Measurements from ENCODE around the gene GSTO1. TPM values are rescaled to one million over a fixed set of nuclear protein-coding genes. Genes with fewer than 3 reads are reported as not detected.
A peak's percentile ranks its signal among the peaks of the same experiment; 100 is the strongest.

Gene GSTO1
- 189 TPM for total RNA-seq
- long read RNA-seq, transcript GSTO1-204 (5 exons, 829 nt), result minor isoform, 21 of 122 reads
- long read RNA-seq, transcript GSTO1-202 (6 exons, 972 nt), result major isoform, 94 of 122 reads
- long read RNA-seq, partial matches to known transcripts, result 2 of 122 reads
- long read RNA-seq, other reads (novel, unspliced or antisense), result 4 of 122 reads

DNA sequence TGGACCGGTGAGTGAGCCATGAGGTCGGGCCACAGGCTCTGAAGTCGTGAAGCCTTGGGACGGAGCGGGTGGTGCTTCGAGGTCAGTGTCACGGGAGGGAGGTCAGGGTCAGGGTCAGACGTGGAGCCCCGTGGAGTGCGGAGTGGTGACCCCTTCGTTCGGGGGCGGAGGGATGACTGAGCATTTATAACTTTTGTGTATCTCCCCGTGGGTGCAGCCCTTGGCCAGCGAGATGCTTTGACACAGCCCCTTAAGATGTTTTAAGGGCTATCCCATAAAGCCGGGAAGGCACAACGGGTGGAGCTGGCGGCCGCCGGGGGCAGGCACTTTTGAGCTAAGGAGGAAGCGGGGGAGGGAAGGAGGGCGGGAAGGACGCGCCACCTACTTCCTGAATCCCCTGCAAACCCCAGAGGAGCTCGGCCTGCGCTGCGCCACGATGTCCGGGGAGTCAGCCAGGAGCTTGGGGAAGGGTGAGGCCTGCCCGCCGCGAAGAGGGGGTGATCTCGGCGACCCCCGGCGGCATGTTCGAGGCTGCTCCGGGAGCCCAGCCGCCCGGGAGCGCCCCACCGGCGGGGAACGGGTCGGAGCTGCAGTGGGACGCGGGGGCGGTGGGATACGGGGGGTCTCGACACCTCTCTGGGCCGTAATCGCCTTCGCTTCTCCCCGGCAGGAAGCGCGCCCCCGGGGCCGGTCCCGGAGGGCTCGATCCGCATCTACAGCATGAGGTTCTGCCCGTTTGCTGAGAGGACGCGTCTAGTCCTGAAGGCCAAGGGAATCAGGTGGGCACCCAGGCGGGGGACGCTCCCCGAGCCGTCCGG is at the start of gene GSTO1:
TSS of gene GSTO1 (plus strand) at position 400 of the 818 bp plus-strand sequence. CDS start at position 437, 37 bp downstream.
- intact Hi-C loops (cut with micrococcal nuclease), result no loop called here
- peak; percentile 87 for DNase-seq
- Histone ChIP-seq H3K27ac (replicated peaks) (peak within 1 kb of the TSS; percentile 100), H3K36me3 (peaks cover 25% of the 10 kb centered on the region), H3K4me1 (peaks cover 60% of the 10 kb centered on the region), H3K4me3 (peak within 1 kb of the TSS; percentile 99), H3K9me3 (replicated peaks) (no peaks in the 10 kb centered on the region), H3K27me3 (ENCODE audit: low read depth) (no peaks in the 10 kb centered on the region)
- TF ChIP-seq, protein P1, sequence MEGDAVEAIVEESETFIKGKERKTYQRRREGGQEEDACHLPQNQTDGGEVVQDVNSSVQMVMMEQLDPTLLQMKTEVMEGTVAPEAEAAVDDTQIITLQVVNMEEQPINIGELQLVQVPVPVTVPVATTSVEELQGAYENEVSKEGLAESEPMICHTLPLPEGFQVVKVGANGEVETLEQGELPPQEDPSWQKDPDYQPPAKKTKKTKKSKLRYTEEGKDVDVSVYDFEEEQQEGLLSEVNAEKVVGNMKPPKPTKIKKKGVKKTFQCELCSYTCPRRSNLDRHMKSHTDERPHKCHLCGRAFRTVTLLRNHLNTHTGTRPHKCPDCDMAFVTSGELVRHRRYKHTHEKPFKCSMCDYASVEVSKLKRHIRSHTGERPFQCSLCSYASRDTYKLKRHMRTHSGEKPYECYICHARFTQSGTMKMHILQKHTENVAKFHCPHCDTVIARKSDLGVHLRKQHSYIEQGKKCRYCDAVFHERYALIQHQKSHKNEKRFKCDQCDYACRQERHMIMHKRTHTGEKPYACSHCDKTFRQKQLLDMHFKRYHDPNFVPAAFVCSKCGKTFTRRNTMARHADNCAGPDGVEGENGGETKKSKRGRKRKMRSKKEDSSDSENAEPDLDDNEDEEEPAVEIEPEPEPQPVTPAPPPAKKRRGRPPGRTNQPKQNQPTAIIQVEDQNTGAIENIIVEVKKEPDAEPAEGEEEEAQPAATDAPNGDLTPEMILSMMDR (IDR thresholded peaks at IDR 0.05; ENCODE audit: borderline replicate concordance), result peak; percentile 30

DNA sequence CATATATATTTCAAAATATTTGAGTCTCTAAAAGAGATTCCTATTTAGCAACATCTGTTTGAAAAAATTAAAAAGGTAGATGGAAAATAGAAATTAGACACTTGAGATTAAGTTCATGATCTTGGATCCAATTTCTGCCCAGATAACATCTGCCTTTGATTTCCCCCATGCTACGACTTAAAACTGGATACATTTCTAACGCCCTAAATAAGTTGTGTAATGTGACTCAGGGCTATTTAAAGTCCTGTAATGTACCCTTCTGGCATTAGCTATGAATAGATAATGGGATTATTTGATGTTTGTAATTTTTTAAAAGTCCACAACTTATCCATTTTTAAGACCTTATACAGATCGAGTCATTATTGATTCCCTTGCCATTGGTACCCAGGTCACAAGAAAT is 46.0 kb upstream of the GSTO1 start:
- Histone ChIP-seq H3K9me3 (replicated peaks) (no peaks in the 10 kb centered on the region), H3K4me1 (no peaks in the 10 kb centered on the region), H3K27ac (replicated peaks) (no peak overlapping the region), H3K36me3 (no peaks in the 10 kb centered on the region), H3K27me3 (ENCODE audit: low read depth) (no peaks in the 10 kb centered on the region), H3K4me3 (no peak overlapping the region)
- TF ChIP-seq, protein P1 (IDR thresholded peaks at IDR 0.05; ENCODE audit: borderline replicate concordance), result no peak
- intact Hi-C loops (cut with micrococcal nuclease), result loop anchor here (2.0 to 10.0 kb wide), 2 partner anchors 154 to 322 kb away; no protein-coding TSS in a partner anchor
- no peak for DNase-seq

DNA sequence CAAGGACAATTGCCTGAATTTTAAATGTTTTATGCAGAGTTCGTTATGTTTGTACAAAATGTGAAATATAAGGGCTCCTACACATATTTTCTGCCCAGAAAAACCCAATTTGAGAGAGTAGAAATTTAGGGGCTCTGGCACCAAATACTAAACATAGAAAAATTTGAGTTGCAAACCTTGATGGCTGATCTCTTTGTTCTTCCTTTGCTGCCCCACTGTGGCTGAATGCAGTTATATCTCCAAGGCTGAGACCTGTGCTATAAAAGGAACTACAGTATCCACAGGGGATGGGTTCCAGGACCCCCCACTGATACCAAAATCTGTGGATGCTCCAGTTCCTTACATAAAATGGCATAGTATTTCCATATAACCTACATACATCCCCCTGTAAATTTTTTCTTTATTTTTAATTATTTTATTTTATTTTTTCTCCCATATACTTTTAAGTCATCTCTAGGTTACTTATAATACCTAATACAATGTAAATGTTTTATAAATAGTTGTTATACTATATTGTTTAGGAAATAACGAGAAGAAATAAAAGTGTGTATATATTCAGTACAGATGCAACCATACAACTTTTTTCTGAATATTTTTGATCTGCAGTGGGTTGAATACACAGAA is 45.0 kb upstream of the GSTO1 start:
- no peaks in the 10 kb centered on the region for H3K4me1 ChIP-seq

DNA sequence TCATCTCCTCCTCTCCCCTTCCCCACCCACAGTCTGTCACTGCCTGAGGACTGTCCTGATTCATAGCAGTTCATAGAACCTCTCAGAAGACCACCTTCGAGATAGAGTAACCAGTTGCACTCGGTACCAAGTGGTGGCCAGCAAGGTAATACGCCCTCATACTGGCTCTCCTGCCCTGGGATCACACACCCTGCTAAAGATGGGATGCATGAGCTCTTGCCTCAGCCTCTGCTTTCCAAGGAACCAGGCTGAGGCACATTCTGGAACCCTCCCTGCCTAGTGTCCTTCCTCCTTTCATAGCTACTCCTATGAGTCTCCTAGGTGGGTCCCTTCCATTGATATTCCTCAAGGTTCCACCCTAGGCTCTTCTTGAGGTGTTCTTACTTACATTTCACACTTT is 38.1 kb upstream of the GSTO1 start:
- Histone ChIP-seq H3K27me3 (ENCODE audit: low read depth) (peaks cover 16% of the 10 kb centered on the region), H3K4me3 (no peak overlapping the region), H3K27ac (replicated peaks) (no peak overlapping the region), H3K9me3 (replicated peaks) (no peaks in the 10 kb centered on the region), H3K4me1 (no peaks in the 10 kb centered on the region), H3K36me3 (no peaks in the 10 kb centered on the region)
- no peak for DNase-seq
- intact Hi-C loops (cut with micrococcal nuclease), result no loop called here
- TF ChIP-seq, protein P1 (IDR thresholded peaks at IDR 0.05; ENCODE audit: borderline replicate concordance), result no peak

More for the DNA sequence above, 45.0 kb upstream of the GSTO1 start:
- H3K4me3 ChIP-seq, result no peak overlapping the region
- intact Hi-C loops (cut with micrococcal nuclease), result loop anchor here (2.0 to 10.0 kb wide), 2 partner anchors 155 to 323 kb away; no protein-coding TSS in a partner anchor
- H3K27ac ChIP-seq (replicated peaks), result no peak overlapping the region
- H3K27me3 ChIP-seq (ENCODE audit: low read depth), result no peaks in the 10 kb centered on the region
- DNase-seq, result no peak
- H3K9me3 ChIP-seq (replicated peaks), result no peaks in the 10 kb centered on the region
- H3K36me3 ChIP-seq, result no peaks in the 10 kb centered on the region
- TF ChIP-seq, protein P1 (IDR thresholded peaks at IDR 0.05; ENCODE audit: borderline replicate concordance), result peak; percentile 69

DNA sequence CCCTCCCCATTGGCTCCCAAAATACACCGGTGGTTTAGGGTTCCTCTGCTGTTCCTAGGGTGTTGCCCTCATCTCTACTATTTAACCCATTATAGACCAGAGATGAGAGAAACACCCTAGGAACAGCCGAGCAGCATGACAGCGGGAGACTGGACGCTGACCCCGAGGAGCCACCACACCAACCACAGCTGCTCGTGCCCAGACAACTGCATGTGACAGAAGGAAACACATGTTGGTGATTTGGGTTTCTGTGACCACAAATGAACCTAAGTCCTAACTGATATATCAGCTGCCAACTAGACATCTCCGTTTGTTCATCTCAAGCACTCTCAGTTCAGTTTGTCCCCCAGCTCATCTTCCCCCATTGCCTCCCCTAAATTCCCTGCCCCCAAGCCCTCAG is 35.9 kb upstream of the GSTO1 start:
- Histone ChIP-seq H3K4me1 (no peaks in the 10 kb centered on the region), H3K9me3 (replicated peaks) (no peaks in the 10 kb centered on the region), H3K4me3 (no peak overlapping the region), H3K27ac (replicated peaks) (no peak overlapping the region), H3K27me3 (ENCODE audit: low read depth) (peaks cover 16% of the 10 kb centered on the region), H3K36me3 (no peaks in the 10 kb centered on the region)
- intact Hi-C loops (cut with micrococcal nuclease), result no loop called here
- TF ChIP-seq, protein P1 (IDR thresholded peaks at IDR 0.05; ENCODE audit: borderline replicate concordance), result no peak
- DNase-seq, result no peak

Measured in left ventricle myocardium inferior (tissue), 1 donor.